K562 (cell line): ENCODE measurements around the gene U2AF1L4. TPM values are rescaled to one million over a fixed set of nuclear protein-coding genes. Genes with fewer than 3 reads are reported as not detected.

Experiments
- BHLHE40 ChIP-seq: IDR thresholded peaks from 2 replicates; pipeline ENCODE4 v1.6.1; 2011; ENCODE audit warnings: low read length, improper control_type of control experiment
- CBFA2T3 ChIP-seq: fragments of 450-650 bp; IDR thresholded peaks from 2 replicates; pipeline ENCODE4 v1.6.1; 2017
- CLOCK ChIP-seq: fragments of 250-450 bp; sonication (Bioruptor Pico); IDR thresholded peaks from 2 replicates; pipeline ENCODE4 v1.4.0; 2020; ENCODE audit warnings: mild to moderate bottlenecking, moderate library complexity, borderline replicate concordance
- CREB3 ChIP-seq: fragments of 450-650 bp; conservative IDR thresholded peaks from 2 replicates; pipeline ENCODE4 v1.6.1; 2016; ENCODE audit warnings: missing genetic modification characterization, low read depth, mild to moderate bottlenecking, missing compliant biosample characterization, moderate library complexity
- FOS ChIP-seq: IDR thresholded peaks from 3 replicates; pipeline ENCODE4 v1.6.1; 2011; ENCODE audit not compliant: insufficient read length; ENCODE audit errors: extremely low read depth
- KDM2B ChIP-seq: fragments of 250-450 bp; sonication (Bioruptor Pico); IDR thresholded peaks from 2 replicates; pipeline ENCODE4 v1.8.0; 2021; ENCODE audit warnings: mild to moderate bottlenecking, moderate library complexity
- NONO ChIP-seq, 2 experiments: fragments of 200-400 bp in 1 of 2; fragments of 450-650 bp in 1 of 2; formaldehyde crosslinking in 1 of 2; IDR thresholded peaks; 2 replicates each; pipeline ENCODE4 v1.6.1; 2017; ENCODE audit warnings: low read depth in 2 of 2, mild to moderate bottlenecking in 2 of 2, moderate library complexity in 2 of 2, low read length in 1 of 2
- PCBP2 ChIP-seq: fragments of 200-400 bp; formaldehyde crosslinking; IDR thresholded peaks from 2 replicates; pipeline ENCODE4 v1.6.1; 2018; ENCODE audit warnings: low read length, low read depth, mild to moderate bottlenecking, moderate library complexity; ENCODE audit not compliant: poor library complexity, severe bottlenecking
- RBBP5 ChIP-seq: fragments of 200-600 bp; sonication (generic); IDR thresholded peaks from 2 replicates; pipeline ENCODE4 v1.6.1; 2012; ENCODE audit warnings: borderline replicate concordance, mild to moderate bottlenecking, low read length, control low read depth, inconsistent platforms; ENCODE audit not compliant: insufficient read depth, poor library complexity, severe bottlenecking
- SREBF2 ChIP-seq: sonication (generic); formaldehyde crosslinking; IDR thresholded peaks from 2 replicates; pipeline ENCODE4 v1.4.0; 2020; ENCODE audit warnings: mild to moderate bottlenecking, missing genetic modification reagents
- ZC3H4 ChIP-seq: sonication (generic); formaldehyde crosslinking; IDR thresholded peaks from 2 replicates; pipeline ENCODE4 v1.9.0; 2021; ENCODE audit warnings: missing genetic modification reagents, borderline replicate concordance
- ZFP30 ChIP-seq: fragments of 250-450 bp; sonication (Bioruptor Pico); IDR thresholded peaks from 2 replicates; pipeline ENCODE4 v1.8.0; 2022; ENCODE audit warnings: moderate library complexity, mild to moderate bottlenecking, inconsistent platforms, borderline replicate concordance
- ZNF239 ChIP-seq: fragments of 250-450 bp; sonication (Bioruptor Pico); IDR thresholded peaks from 2 replicates; pipeline ENCODE4 v1.4.0; 2020; ENCODE audit warnings: mild to moderate bottlenecking
- ZNF561 ChIP-seq: fragments of 450-650 bp; formaldehyde crosslinking; conservative IDR thresholded peaks from 2 replicates; pipeline ENCODE4 v1.4.0; 2020; ENCODE audit warnings: mild to moderate bottlenecking, moderate library complexity
- polyA plus RNA-seq, 8 experiments: library from polyadenylated mRNA; depleted of rRNA in 4 of 8; stranded (reverse) in 5 of 8; unstranded in 3 of 8; fragments of >200 nt; fragmentation: Nextera tagmentation in 2 of 8; fragmentation: Illumina TruSeq in 1 of 8; extraction: Ambion mirVana in 2 of 8; extraction: Trizol in 1 of 8; gene quantifications; 2 replicates each; pipeline versions ENCODE4 v1.2.1 to v1.2.3, GENCODE V29; 2011 to 2014; ENCODE audit warnings: inconsistent platforms in 1 of 8, missing spikeins in 1 of 8
- total RNA-seq, 7 experiments: library from RNA; depleted of rRNA in 6 of 7; stranded (reverse); fragments of >200 nt in 6 of 7; fragmentation: Illumina TruSeq in 2 of 7; extraction: Trizol in 2 of 7; gene quantifications; 2 replicates each; pipeline versions ENCODE4 v1.2.1 to v1.2.3, GENCODE V29; 2011 to 2021; ENCODE audit warnings: low replicate concordance in 1 of 7
- TF ChIP-seq, protein P1 (sequence below): fragments of 450-650 bp; IDR thresholded peaks from 2 replicates; pipeline ENCODE4 v1.6.1; 2017; ENCODE audit warnings: antibody characterized with exemption, mild to moderate bottlenecking
- TF ChIP-seq, protein P2 (sequence below): fragments of 250-450 bp; sonication (Bioruptor Pico); IDR thresholded peaks from 2 replicates; pipeline ENCODE4 v1.4.0; 2020; ENCODE audit warnings: mild to moderate bottlenecking, moderate library complexity

U2AF1L4 gene
- total and polyA plus RNA-seq, 9 of the 15 experiments (the other 6 are each of a cell fraction or from before 2014, with no cell fraction given): 8.4 to 19.5 (median 12.6) TPM

- TF ChIP-seq BHLHE40 (no peak; the same call in 1 of the 2 replicates), CBFA2T3 (no peak), ZNF561 (no peak), PCBP2 (no peak), SREBF2 (CRISPR knock-in tag) (no peak), FOS (no peak), KDM2B (CRISPR knock-in tag) (0 out of 2 replicates have a peak, but pooled peaks have one; percentile 25), ZC3H4 (no peak), RBBP5 (no peak), NONO (IDR thresholded peaks at IDR 0.05; ENCODE audit: low read depth in 2 of 2, low read length in 1 of 2) (peak in 1 of 2 experiments; percentile 19; a peak in 2 of 4 replicates), ZNF239 (CRISPR knock-in tag) (no peak), ZFP30 (no peak), CLOCK (CRISPR knock-in tag) (no peak), CREB3 (tag) (no peak)
- TF ChIP-seq, protein P1, sequence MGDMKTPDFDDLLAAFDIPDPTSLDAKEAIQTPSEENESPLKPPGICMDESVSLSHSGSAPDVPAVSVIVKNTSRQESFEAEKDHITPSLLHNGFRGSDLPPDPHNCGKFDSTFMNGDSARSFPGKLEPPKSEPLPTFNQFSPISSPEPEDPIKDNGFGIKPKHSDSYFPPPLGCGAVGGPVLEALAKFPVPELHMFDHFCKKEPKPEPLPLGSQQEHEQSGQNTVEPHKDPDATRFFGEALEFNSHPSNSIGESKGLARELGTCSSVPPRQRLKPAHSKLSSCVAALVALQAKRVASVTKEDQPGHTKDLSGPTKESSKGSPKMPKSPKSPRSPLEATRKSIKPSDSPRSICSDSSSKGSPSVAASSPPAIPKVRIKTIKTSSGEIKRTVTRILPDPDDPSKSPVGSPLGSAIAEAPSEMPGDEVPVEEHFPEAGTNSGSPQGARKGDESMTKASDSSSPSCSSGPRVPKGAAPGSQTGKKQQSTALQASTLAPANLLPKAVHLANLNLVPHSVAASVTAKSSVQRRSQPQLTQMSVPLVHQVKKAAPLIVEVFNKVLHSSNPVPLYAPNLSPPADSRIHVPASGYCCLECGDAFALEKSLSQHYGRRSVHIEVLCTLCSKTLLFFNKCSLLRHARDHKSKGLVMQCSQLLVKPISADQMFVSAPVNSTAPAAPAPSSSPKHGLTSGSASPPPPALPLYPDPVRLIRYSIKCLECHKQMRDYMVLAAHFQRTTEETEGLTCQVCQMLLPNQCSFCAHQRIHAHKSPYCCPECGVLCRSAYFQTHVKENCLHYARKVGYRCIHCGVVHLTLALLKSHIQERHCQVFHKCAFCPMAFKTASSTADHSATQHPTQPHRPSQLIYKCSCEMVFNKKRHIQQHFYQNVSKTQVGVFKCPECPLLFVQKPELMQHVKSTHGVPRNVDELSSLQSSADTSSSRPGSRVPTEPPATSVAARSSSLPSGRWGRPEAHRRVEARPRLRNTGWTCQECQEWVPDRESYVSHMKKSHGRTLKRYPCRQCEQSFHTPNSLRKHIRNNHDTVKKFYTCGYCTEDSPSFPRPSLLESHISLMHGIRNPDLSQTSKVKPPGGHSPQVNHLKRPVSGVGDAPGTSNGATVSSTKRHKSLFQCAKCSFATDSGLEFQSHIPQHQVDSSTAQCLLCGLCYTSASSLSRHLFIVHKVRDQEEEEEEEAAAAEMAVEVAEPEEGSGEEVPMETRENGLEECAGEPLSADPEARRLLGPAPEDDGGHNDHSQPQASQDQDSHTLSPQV: peak; percentile 18; the same call in 1 of the 2 replicates
- TF ChIP-seq, protein P2, sequence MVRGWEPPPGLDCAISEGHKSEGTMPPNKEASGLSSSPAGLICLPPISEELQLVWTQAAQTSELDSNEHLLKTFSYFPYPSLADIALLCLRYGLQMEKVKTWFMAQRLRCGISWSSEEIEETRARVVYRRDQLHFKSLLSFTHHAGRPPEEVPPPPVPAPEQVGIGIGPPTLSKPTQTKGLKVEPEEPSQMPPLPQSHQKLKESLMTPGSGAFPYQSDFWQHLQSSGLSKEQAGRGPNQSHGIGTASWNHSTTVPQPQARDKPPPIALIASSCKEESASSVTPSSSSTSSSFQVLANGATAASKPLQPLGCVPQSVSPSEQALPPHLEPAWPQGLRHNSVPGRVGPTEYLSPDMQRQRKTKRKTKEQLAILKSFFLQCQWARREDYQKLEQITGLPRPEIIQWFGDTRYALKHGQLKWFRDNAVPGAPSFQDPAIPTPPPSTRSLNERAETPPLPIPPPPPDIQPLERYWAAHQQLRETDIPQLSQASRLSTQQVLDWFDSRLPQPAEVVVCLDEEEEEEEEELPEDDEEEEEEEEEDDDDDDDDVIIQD: no peak
These were observed 28.2 kb downstream of the U2AF1L4 start (continued) for GRCh38 chr19:35716801-35717664.
